SW 1271 (cell line): ENCODE results near the gene TICAM1.
"Not testable (repeated sequence)": the region's sequence is repeated elsewhere in the genome, so short reads cannot be mapped to it uniquely, and the experiment has no call there.

Experiments used
- DNase-seq, 2 experiments: peaks; one replicate each; lab custom pipeline; 2025; lab: John Stamatoyannopoulos, UW

TICAM1 gene

DNA sequence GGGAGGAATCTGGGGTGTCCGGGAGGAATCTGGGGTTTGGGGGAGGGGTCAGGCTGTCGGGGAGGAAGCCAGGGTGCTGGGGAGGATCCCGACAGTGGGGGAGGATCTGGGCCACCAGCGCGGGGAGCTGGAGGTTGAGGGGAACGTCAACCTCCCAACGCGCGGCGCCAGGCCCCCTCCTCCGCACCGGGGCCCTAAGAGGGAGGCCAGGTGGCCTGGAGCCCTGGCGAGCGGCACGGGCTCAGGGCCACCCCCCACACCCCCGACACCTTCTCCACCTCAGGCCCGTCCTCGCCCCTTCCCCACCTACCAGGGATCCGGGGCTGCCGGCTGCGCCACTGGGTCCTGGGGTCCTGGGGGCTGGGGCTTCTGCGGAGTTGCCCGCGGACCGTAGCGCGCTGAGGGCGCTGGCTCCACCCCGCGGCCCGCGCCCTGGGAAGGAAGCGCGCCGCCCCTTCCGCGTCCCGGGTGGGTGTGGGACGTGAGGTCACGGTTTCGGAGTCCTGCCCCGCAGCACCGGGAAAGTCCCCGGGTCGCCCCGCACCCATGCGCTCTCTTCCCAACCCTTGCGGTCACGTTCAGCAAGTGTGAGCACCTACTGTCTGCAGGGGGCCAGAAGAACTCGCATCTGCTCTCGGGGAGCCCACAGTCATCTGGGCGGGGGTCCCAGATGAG is at the start of gene TICAM1:
Gene TICAM1 (minus strand): TSS at position 409 of the 675 bp plus-strand sequence. CDS start 13,335 bp downstream, outside the sequence.
- peak in 1 of 2 experiments; percentile 30 for DNase-seq

DNA sequence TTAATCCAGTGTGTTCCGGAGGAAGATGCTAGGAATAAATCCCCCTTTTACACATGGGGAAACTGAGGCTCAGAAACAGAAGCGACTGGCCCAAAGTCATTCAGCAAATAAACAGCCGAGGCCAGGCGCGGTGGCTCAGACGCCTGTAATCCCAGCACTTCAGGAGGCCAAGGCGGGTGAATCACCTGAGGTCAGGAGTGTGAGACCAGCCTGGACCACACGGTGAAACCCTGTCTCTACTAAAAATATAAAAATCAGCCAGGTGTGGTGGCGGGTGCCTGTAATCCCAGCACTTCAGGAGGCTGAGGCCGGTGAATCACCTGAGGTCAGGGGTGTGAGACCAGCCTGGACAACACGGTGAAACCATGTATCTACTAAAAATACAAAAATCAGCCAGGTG is 47.5 kb upstream of the TICAM1 start:
- DNase-seq, result no peak

DNA sequence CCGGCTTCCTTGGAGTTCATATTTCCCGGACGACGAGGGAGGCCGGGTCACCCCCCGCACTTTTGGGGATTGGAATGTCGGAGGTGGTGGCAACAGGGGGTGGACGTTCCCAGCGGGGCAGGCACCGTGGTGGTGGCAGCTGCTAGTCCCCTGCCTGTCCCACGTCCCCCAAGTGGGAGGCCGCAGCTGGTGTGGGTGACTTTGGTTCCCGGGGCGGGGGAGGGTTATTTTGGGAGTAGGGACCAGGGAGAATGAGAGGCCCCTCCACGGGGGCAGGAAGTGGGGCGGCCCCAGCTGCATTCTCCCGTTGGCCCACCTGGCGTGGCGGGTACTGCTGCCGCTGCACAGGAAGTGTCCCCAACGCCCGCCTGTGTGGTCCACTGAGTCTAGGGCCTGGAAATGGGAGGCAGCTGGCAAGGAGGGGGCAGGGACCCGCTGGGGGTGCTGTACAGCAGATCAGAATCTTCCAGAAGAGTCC is 47.0 kb upstream of the TICAM1 start:
- no peak for DNase-seq

DNA sequence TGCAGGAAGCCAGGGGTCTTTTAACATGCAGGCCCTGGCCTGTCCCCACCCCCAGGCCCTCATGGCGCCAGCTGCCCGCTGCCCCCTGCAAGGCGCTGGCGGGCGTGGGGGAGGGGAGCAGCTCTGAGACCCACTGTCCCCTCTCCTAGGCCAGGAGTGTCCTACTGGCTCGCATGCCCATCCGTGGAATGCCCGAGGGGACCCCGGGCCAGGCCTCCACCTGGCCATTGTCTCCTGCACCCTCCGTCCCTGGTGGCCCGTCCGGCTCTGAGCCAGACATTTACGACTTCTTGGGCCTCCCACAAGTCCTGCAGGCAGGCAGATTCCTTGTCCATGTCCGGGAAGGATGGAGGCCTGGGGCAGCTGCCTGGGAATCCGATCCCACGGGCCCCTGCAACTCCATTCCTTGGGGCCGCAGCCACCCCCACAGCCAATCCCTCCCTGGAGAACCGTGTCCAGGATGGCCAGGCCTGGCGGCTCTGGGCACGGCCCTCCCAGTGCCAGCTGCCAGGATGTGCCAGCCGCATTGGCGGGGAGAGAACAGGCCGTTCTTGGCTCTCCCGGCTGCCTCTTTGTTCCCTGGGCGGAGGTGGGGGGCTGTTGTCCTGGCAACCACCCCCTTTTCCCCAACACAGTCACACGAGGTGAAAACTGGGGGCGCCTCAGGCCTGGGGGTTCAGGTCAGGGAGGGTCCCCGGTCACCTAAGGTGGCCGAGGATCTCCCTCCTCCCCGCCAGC is 46.4 kb upstream of the TICAM1 start:
- no peak for DNase-seq

DNA sequence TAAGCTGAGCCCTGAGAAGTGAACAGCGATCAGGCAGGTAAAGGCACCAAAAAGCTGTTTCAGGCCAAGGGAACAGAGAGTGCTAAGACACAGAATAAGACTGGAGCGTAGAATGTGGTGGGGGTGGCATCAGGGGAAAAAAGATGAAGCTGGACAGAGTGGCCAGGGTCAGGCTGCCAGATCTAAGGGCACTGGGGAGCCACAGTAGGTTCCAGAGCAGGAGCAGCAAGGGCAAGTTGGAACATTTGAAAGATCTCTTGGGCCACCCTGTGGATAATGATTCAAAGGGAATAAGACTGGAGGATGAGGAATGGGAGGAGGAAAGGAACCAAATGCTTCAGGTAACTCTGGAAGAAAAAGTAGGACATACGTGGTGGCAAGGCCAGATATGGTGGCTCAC is 42.4 kb upstream of the TICAM1 start:
- DNase-seq, result no peak

DNA sequence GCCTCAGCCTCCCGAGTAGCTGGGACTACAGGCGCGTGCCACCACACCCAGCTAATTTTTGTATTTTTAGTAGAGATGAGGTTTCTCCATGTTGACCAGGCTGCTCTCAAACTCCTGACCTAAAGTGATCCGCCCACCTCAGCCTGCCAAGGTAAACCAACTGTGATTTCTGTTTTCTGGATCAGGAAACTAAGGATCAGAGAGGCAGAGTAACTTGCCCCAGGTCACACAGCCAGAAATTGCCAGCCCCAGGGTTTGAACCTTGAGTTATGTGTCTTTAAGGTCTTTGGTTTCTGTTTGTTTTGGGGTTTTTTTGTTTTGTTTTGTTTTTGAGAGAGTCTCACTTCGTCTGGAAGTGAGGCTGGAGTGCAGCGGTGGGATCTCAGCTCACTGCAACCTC is 40.2 kb upstream of the TICAM1 start:
- no peak for DNase-seq

DNA sequence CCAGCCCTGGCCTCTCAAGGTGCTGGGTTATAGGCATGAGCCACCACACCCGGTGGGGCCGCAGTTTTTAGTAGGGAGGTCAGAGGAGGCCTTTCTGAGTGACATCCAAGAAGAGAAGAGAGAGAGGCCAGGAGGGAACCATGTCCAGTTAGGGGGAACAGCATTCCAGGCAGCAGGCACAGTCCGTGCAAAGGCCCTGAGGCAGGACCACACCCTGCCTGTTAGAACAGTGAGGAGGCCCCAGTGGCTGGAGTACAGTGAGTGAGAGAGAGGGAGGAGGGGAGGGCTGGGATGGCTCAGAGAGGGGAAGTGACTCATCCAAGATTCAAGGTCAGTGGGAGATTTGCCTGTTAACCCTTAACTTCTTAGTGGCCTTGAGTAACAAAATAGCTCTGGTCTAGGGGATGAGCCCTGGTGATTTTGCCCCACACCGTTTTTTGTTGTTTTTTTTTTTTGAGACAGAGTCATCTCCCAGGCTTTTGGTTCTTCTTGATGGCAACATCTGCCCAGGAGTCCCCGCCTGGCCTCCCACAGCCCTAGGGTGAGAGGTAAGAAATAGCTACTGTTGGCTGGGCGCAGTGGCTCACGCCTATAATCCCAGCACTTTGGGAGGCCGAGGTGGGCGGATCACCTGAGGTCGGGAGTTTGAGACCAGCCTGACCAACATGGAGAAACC is 38.7 kb upstream of the TICAM1 start:
- DNase-seq, result peak; percentile 86 to 97

DNA sequence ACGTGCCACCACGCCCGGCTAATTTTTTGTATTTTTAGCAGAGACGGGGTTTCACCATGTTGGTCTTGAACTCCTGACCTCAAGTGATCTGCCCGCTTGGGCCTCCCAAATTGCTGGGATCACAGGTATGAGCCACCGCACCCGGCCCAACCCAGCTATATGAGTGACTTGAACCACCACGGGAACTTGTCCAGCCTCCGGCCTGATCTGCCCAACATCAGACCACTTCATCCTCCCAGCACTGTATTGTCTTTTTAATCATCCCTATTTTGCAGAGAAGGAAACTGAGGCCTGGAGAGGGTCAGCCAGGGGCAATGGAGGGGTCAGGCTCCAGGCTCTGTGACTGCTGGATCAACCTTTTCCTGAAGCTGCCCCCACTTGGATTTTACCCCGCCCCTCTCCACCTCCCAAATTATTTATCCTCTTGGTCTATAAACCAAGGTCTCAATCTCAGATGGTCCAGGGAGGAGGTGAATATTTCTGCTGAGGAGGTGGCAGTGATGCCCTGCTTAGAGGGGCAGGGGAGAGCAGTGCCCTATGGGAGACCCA is 36.8 kb upstream of the TICAM1 start:
- DNase-seq, result no peak

DNA sequence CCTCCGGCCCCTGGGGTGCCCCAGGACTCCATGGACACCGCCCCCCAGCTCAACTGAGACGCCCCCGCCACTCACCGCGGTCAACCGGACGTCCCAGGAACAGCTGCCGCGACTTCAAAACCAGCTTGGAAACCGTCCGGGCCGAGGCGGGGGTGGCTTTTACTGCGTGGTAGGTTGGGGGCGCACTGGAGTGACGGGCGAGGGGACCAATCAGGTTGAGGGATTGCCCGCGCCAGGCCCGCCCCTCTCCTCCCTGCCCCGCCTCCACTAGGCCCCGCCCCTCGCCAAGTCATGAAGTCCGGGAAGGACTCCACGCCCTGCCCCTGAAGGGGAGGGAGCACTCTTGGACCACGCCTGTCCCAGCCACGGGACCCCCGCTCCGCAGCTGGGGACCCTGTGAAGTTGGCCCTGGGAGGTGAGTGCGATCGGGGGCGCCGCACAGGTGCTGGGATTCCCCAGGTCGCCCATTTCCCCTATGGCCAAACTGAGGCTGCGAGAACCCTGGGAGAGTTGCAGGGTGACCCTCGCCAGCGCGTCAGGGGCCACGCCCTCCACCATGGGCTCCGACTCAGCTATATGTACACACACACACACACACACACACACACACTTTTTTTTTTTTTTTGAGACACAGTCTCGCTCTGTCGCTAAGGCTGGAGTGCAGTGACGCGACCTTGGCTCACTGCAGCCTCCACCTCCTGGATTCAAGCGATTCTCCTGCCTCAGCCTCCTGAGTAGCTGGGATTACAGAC is 36.2 kb upstream of the TICAM1 start, which contains the start of gene PLIN3:
Gene PLIN3 (minus strand): TSS at position 134 of the 752 bp plus-strand sequence. CDS start 6,273 bp downstream, outside the sequence.
- DNase-seq, result peak; percentile 90

DNA sequence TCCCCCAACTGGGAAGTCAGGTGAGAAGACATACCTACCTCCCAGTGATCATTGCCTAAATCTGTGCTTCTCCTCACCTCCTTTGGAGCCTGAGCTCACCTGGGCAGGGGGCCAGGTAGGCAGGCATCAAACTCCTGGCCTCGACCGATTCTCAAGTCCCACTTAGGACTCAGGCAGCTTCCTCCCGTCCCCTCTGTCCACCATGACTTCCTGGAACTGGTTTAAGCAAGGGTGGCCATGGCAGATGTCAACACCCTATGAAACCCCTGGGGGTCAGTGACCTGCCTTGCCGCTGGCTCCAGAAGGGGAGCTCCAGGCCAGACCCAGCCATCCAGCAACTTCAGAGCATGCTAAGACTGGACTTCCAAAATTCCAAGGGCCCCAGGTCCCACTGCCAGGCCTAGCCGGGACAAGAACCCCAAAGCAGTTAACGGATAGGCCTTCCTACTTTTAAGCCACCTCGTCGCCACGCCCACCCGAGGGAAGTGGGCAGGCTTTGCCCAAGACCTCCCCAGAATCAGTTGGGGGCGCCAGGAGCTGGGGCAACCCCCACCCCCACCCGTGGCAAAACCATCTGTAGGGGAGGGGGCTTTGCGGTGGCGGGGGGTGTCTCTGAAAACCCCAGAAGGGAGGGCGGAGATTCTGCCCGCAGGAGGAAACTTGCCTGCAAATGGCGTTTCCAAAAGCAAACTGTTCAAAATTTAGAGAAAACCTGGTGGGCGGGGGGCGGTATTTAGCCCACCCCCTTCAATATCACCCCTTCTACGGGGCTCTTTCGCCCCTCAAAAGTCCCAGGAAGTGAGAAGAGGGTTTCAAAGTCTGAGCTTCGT is 35.3 kb upstream of the TICAM1 start:
- DNase-seq, result peak in 1 of 2 experiments; percentile 32

DNA sequence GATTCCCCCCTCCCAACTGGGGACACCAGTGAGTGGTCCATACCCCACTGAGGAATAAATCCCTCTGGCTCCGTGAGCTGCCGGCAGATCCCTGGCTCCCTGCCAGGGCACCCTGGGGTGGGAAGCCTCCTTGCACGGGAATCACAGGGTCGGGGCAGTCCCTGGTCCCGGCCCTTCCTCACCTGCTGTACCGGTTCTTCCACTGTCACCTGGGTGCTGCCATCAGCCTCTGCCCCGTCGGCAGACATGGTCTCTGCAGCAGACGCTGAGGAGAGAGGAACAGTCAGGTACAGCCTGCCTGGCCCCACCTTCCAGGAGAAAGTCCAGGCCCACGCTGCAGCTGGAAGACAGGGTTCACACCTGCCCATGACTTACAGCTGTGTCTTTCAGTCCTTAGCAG is 29.6 kb upstream of the TICAM1 start:
- DNase-seq, result no peak

DNA sequence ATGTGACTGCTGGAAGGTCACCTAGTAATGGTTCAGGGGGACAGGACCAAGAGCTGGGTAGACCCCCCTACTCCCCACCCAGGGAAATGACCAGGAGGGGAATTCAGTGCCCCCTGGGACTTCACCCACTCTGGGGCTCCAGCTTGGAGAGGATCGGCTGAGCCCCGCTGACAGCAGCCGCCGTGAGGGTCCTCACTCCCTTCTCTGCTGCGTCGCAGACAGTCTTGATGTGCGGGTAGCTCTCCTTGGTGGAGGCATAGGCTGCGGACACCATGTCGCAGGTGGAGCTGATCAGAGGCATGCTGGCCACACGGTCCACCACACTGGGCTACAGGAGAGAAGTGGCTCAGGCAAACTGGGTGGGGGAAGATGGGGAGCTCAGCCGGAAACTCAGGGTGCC is 28.2 kb upstream of the TICAM1 start:
- DNase-seq, result no peak

DNA sequence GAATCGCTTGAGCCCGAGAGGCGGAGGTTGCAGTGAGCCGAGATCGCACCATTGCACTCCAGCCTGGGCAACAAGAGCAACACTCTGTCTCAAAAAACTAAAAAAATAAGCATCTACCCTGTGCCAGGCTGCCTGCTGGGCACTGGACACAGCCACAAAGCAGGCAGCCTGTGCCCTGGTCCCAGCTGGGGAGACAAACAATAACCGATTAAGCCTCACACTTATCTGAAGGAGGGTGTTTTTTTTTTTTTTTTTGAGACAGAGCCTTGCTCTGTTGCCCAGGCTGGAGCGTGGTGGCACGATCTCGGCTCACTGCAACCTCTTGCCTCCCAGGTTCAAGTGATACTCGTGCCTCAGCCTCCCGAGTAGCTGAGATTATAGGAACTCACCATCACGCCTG is 25.0 kb upstream of the TICAM1 start:
- not testable (repeated sequence) for DNase-seq

DNA sequence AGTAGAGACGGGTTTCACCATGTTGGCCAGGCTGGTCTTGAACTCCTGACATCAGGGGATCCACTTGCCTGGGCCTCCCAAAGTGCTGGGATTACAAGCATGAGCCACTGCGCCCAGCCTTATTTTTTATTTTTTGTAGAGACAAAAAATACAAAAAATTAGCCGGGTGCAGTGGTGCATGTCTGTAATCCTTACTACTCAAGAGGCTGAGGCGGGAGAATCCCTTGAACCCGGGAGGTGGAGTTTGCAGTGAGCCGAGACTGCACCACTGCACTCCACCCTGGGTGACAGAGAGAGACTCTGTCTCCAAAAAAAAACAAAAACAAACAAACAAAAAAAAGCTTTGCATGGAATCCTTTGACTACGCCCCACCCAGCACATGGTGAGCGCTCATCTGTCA is 22.0 kb upstream of the TICAM1 start:
- not testable (repeated sequence) for DNase-seq

DNA sequence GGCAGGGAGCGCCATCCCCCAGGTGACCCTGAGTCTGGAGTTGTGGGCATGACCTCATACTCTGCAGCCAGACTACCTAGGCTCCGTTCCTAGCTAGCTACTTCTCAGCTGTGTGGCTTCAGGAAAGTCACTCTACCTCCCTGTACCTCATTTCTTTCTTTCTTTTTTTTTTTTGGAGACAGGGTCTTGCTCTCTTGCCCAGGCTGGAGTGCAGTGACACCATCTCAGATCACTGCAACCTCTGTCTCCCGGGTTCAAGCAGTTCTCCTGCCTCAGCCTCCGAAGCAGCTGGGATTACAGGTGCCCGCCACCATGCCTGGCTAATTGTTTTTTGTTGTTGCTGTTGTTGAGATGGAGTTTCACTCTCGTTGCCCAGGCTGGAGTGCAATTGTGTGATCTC is 21.0 kb upstream of the TICAM1 start:
- no peak for DNase-seq

DNA sequence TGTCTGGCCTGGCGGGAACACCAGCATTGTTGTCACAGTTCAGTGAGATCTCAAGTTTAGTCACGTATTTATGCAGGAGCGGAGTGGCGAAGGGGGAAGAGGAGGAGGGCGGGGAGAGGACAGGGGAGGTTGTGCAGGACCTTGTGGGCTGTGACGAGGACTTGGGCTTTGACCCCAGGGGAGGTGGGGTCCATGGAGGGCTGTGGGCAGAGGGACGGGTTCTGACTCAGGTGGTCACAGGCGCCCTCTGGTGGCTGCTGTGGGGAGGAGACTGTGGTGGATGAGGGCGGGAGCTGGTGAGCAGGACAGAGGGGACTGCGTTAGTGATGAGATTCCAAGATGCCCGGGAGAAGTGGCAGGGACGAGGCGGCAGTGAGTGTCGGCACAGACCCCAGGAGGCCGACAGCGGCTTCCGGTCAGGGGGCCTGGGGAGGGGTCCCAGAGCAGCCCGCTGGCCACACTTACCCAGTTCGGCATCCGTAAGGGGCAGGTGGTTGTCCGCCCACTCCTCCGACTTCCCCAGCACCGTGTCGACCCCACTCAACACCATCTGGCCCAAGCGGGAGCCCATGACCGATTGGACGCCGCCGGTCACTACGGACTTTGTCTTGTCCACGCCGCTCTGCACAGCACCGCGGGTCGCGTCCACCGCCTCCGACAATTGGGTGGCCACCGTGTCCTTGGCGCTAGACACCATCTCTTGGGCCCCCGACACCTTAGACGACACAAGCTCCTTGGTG is 20.2 kb upstream of the TICAM1 start:
- DNase-seq, result peak in 1 of 2 experiments; percentile 32

DNA sequence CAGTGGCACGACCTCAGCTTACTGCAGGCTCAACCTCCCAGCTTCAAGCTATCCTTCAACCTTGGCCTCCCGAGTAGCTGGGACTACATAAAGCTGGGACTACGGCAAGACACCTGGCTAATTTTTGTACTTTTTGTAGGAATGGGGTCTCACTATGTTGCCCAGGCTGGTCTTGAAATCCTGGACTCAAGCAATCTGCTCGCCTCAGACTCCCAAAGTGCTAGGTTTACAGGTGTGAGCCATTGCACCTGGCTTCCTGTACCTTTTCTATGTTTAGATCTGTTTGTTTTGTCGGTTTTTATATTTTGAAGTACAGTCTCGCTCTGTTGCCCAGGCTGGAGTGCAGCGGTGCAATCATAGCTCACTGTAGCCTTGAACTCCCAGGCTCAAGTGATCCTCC is 17.5 kb upstream of the TICAM1 start:
- no peak for DNase-seq

DNA sequence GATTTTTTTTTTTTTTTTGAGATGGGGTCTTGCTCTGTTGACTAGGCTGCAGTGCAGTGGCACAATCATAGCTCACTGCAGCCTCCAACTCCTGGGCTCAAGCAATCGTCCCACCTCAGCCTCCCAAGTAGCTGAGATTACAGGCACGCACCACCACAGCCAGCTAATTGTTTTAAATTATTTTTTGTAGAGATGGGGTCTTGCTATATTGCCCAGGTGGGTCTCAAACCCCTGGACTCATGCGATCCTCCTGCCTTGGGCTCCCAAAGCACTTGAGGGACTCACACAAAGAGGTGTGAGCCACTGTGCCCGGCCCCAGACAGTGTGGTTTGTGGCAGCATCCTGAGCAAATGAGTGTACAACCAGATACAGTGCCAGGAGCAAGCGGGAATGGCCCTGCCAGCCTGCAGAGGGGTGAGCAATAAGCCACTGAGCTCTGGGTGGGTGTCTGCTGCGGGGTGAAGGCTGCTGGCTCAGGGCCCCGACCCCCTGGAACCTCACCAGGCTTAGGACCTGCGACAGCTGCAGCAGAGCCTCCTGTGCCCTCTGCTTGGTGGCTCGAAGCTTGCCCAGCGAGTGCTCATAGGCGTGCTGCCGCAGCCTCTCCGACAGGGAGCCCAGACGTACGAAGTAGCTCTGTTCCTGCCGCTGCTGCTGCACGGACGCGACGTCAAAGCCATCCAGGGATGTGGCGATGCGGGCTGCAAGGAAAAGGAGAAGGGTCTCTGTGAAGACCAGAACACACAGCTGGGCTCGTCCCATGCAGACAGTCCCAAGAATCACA is 15.9 kb upstream of the TICAM1 start:
- DNase-seq, result no peak

DNA sequence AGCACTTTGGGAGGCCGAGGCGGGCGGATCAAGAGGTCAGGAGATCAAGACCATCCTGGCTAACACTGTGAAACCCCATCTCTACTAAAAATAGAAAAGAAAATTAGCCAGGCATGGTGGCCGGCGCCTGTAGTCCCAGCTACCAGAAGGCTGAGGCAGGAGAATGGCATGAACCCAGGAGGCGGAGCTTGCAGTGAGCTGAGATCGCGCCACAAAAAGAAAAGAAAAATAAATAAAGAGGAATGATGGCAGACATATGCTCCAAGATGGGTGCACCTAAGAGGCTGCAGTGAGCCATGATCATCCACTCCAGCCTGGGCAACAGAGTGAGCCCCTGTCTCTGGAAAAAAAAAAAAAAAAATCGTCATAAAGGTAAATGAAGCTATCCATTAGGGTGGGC is 14.5 kb upstream of the TICAM1 start:
- not testable (repeated sequence) for DNase-seq
